ENCODE measurements around the gene TRIM16.
"Not testable (repeated sequence)": the region's sequence is repeated elsewhere in the genome, so short reads cannot be mapped to it uniquely, and the experiment has no call there.

TRIM16 gene

DNA sequence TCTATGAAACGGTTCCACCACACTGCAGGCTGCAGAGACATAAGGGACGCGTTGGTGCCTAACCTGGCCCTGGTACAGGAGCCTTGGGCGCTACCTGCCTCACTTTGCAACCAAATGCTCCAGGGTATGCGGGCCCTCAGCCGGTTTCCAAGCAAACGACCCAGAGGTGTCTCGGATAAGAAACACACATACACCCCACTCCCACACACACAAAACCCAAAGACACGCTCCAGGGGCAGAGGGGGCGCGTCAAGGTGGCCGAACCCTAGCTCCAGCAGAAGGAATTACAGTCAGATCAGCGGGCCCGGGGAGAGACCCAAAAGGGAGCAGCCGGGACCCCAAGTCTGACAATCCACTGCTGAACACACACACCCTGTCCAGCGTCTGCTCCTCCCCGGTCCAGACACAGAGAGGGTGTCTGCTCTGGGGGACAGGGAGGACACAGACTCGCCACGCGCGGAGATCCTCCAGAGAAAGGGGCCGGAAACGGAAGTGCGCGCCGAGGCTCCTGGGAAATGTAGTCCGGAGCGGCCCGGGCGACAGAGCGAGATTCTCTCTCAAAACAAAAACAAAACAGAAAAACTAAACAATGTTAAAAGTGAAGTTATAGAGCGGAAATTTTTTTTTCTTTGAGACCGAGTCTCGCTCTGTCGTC, at the start of gene TRIM16:
TRIM16 (minus strand) TSS at position 488 of the 655 bp plus-strand sequence. CDS start 32,702 bp downstream, outside the sequence.
- TF ChIP-seq, protein P1, sequence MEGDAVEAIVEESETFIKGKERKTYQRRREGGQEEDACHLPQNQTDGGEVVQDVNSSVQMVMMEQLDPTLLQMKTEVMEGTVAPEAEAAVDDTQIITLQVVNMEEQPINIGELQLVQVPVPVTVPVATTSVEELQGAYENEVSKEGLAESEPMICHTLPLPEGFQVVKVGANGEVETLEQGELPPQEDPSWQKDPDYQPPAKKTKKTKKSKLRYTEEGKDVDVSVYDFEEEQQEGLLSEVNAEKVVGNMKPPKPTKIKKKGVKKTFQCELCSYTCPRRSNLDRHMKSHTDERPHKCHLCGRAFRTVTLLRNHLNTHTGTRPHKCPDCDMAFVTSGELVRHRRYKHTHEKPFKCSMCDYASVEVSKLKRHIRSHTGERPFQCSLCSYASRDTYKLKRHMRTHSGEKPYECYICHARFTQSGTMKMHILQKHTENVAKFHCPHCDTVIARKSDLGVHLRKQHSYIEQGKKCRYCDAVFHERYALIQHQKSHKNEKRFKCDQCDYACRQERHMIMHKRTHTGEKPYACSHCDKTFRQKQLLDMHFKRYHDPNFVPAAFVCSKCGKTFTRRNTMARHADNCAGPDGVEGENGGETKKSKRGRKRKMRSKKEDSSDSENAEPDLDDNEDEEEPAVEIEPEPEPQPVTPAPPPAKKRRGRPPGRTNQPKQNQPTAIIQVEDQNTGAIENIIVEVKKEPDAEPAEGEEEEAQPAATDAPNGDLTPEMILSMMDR (IDR thresholded peaks at IDR 0.05; ENCODE audit: insufficient read depth, low read length, poor library complexity, severe bottlenecking): peak; percentile 9
- peak within 1 kb of the TSS; percentile 68 for H3K4me3 ChIP-seq (replicated peaks; ENCODE audit: low read depth, low read length)
- H3K27me3 ChIP-seq (replicated peaks; ENCODE audit: control insufficient read depth, insufficient read depth, low read length); H3K36me3 ChIP-seq (ENCODE audit: control insufficient read depth, insufficient read depth, low read length): not testable (repeated sequence)
- peak; percentile 65 for DNase-seq (ENCODE audit: extremely low read depth, insufficient read length)

DNA sequence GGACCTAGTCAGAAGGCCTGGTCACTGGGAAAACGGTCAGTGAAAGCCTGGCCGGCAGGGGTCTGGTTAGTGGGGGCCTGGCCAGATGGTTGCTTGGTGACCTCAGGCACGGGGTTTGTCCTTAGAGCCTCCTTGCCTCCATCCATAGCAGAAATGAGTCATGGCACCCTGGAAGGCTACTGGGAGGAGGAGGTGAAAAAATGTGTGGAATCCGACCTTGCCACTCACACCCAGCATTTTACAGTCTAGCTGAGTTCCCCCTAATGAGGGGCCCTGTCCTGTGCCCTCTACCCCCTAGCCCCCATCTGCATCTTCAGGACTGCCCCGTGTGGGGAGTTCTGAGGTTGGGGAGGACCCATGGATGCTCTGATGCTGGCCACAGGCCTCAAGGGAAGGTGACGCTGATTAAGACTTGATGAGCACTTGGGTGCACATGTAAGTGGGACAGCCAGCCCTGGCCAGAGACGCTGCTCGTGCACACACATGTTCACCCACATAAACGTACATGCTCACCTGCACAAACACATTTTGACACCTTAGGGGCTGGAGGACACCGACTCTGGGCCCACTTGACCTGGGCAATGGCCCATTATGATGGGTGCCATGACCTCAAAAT, 49.2 kb upstream of the TRIM16 start:
- not testable (repeated sequence) for DNase-seq (ENCODE audit: extremely low read depth, insufficient read length); H3K36me3 ChIP-seq (ENCODE audit: control insufficient read depth, insufficient read depth, low read length); H3K27me3 ChIP-seq (replicated peaks; ENCODE audit: control insufficient read depth, insufficient read depth, low read length); H3K4me3 ChIP-seq (replicated peaks; ENCODE audit: low read depth, low read length)

DNA sequence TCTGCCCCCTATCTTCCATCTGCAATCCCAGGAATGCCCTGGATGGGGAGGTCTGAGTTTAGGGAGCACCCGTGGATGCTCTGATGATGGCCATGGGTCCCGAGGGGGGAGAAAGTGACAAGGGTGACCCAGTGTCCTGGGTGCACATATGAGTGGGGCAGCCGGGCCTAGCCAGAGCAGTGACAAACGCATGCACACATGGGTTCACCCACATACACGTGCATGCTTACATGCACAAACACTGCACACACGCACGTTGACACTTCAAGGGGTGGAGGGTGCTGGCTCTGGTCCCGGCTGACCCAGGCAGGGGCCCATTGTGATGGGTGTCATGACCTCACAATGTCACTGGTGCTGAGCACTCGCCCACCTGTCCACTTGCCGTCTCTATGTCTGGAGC, 47.8 kb upstream of the TRIM16 start, which contains the start of gene TBC1D26:
TBC1D26 (plus strand) TSS at position 384 of the 400 bp plus-strand sequence. CDS start 3,066 bp downstream, outside the sequence.
- DNase-seq (ENCODE audit: extremely low read depth, insufficient read length); H3K4me3 ChIP-seq (replicated peaks; ENCODE audit: low read depth, low read length); H3K27me3 ChIP-seq (replicated peaks; ENCODE audit: control insufficient read depth, insufficient read depth, low read length); H3K36me3 ChIP-seq (ENCODE audit: control insufficient read depth, insufficient read depth, low read length): not testable (repeated sequence)

DNA sequence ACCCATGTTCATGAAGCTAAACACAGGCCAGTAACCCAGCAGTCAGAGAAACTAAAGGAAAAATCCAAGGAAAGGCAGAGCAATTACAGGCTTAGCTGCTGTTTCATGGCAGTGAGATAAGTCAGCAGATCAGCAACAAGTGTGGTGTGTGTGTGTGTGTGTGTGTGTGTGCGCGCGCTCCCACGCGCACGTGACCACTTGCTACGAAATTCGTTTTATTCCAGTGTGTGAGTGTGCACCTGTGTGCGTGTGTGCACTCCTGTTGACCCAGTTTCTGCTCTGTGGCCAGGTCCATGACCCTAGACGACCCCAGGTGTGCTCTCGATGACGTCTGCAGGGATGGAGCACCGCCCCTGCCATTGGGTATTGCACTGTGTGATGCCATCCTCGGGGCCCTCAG, 46.4 kb upstream of the TRIM16 start:
- H3K36me3 ChIP-seq (ENCODE audit: control insufficient read depth, insufficient read depth, low read length); H3K4me3 ChIP-seq (replicated peaks; ENCODE audit: low read depth, low read length); H3K27me3 ChIP-seq (replicated peaks; ENCODE audit: control insufficient read depth, insufficient read depth, low read length); DNase-seq (ENCODE audit: extremely low read depth, insufficient read length): not testable (repeated sequence)

DNA sequence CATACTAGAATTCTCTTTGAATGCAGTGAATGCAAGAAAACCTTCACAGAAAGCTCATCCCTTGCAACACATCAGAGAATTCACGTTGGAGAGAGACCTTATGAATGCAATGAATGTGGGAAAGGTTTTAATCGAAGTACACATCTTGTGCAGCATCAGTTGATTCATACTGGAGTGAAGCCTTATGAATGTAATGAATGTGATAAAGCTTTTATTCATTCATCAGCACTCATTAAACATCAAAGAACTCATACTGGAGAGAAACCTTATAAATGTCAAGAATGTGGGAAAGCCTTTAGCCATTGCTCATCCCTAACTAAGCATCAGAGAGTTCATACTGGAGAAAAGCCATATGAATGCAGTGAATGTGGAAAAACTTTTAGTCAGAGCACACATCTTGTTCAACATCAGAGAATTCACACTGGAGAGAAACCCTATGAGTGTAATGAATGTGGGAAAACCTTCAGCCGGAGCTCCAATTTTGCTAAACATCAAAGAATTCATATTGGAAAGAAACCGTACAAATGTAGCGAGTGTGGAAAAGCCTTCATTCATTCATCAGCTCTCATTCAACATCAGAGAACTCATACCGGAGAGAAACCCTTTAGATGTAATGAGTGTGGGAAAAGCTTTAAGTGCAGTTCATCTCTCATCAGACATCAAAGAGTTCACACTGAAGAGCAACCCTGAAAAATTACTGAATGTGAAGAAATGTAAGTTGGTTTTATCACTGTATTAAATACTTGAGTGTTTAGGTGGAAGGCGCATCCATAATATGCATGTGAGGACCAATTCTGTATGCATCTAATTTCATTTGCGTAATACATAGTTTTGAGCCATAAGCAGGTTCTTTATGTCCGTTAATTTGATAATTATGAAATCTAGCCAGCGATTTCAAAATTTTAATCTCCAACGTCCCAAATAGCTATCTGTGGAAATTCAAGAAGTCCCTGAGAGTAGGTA, 32.8 kb upstream of the TRIM16 start:
- not testable (repeated sequence) for DNase-seq (ENCODE audit: extremely low read depth, insufficient read length); H3K27me3 ChIP-seq (replicated peaks; ENCODE audit: control insufficient read depth, insufficient read depth, low read length); H3K36me3 ChIP-seq (ENCODE audit: control insufficient read depth, insufficient read depth, low read length); H3K4me3 ChIP-seq (replicated peaks; ENCODE audit: low read depth, low read length)

DNA sequence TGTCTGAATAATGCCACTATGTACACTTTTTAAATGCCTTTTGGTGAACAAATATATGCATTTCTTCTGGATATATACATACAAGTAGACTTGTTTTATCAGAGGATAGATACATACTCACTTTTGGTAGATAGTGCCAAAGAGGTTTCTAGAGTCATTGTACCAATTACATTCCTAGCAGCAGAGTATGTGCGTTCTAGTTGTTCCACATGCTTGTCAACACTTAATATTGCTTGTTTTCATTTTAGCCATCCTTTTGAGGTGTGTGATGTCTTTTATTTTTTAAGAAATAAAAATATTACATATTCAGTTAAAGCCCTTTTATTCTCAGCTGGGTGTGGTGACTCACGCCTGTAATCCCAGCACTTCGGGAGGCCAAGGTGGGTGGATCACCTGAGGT, 24.8 kb upstream of the TRIM16 start:
- H3K4me3 ChIP-seq (replicated peaks; ENCODE audit: low read depth, low read length); H3K36me3 ChIP-seq (ENCODE audit: control insufficient read depth, insufficient read depth, low read length); DNase-seq (ENCODE audit: extremely low read depth, insufficient read length); H3K27me3 ChIP-seq (replicated peaks; ENCODE audit: control insufficient read depth, insufficient read depth, low read length): not testable (repeated sequence)

DNA sequence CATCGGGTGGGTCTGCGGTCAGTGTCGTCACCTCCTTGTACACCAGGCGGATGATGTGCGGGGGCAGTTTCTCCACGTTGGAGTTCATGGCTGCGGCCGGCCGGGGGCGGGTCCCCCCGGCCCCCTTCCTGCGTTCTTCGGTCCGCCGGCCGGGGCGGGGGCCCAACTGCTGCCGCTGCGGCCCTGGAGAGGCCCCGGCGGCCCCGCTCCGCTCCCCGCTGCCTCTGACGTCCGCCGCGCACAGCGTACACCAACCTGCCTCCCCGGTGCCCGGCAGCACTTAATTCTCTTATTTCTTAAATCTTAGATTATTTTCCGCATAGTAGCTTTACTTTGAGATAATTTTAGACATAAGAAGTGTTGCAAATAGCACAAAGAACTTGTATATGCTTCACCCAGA, 20.7 kb upstream of the TRIM16 start:
- H3K36me3 ChIP-seq (ENCODE audit: control insufficient read depth, insufficient read depth, low read length); H3K27me3 ChIP-seq (replicated peaks; ENCODE audit: control insufficient read depth, insufficient read depth, low read length); DNase-seq (ENCODE audit: extremely low read depth, insufficient read length); H3K4me3 ChIP-seq (replicated peaks; ENCODE audit: low read depth, low read length): not testable (repeated sequence)

DNA sequence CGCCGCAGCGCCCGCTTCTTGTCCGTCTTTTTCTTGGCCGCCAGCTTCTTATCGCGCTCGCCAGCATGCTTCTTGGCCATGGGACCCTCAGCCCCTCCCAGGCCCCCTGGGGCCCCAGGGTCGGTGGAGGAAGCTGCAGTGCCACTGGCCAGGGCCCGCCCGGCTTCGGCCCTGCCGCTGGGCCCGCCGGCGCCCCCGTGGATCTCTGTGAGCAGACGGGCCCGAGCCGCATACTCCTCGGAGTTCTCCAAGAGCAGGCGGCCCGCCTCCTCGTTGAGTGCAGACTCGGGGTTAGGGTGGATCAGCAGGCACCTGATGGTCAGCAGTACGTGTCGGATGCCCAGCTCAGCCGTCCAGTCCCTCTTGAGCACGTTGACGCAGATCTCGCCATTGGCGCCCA, 20.1 kb upstream of the TRIM16 start:
- not testable (repeated sequence) for H3K36me3 ChIP-seq (ENCODE audit: control insufficient read depth, insufficient read depth, low read length); H3K4me3 ChIP-seq (replicated peaks; ENCODE audit: low read depth, low read length); DNase-seq (ENCODE audit: extremely low read depth, insufficient read length); H3K27me3 ChIP-seq (replicated peaks; ENCODE audit: control insufficient read depth, insufficient read depth, low read length)

DNA sequence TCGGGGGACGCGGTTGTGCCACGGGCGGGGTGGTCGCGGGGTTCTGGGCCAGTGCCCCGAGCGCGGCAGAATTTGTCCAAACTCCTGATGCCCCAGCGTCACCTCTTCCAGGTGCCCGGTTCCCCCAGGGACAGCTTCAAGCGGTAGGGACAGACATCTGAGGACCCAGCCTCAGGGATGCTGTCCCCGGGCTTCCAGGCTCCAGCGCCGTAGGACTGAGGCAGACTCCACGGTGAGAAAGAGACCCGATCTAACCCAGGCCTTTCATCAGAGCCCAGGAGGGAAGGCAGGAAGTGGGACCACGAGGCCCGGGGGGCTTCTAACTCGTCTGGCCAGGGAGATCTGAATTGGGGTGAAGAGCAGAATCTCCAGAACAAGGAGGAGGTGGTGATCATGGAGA, 15.8 kb upstream of the TRIM16 start:
- H3K4me3 ChIP-seq (replicated peaks; ENCODE audit: low read depth, low read length): peak overlapping the region; percentile 61
- not testable (repeated sequence) for DNase-seq (ENCODE audit: extremely low read depth, insufficient read length); H3K36me3 ChIP-seq (ENCODE audit: control insufficient read depth, insufficient read depth, low read length); H3K27me3 ChIP-seq (replicated peaks; ENCODE audit: control insufficient read depth, insufficient read depth, low read length)

DNA sequence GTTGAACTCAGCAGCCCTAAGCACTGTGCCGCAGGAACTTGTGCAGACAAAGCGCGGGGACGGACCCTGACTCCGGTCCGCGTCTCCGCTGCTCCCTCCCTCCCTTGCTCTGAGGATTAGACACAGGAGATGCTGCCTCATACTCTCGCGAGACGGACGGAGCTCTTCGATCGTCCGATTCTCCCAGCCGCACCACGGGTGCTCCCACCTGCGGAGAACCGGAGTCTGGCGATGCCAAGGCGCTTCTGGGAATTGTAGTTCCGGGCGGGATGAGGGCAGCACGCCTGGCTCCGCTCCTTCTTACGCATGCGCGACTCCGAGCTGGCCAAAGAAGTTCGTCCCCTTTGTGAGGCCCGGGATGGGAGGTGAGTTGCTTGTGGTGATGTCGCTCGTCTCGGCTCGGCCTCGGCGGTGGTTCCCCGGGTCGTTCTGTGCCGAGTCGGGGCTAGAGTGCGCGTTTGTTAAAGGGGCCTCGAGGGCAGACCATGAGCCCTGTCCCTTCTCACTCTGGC, 15.4 kb upstream of the TRIM16 start, which contains the start of gene ZNF286A:
ZNF286A (plus strand) TSS at position 340 of the 512 bp plus-strand sequence. CDS start 578 bp downstream, outside the sequence.
- peak within 1 kb of the TSS; percentile 61 for H3K4me3 ChIP-seq (replicated peaks; ENCODE audit: low read depth, low read length)
- H3K27me3 ChIP-seq (replicated peaks; ENCODE audit: control insufficient read depth, insufficient read depth, low read length); H3K36me3 ChIP-seq (ENCODE audit: control insufficient read depth, insufficient read depth, low read length): not testable (repeated sequence)
- peak; percentile 93 for DNase-seq (ENCODE audit: extremely low read depth, insufficient read length)

DNA sequence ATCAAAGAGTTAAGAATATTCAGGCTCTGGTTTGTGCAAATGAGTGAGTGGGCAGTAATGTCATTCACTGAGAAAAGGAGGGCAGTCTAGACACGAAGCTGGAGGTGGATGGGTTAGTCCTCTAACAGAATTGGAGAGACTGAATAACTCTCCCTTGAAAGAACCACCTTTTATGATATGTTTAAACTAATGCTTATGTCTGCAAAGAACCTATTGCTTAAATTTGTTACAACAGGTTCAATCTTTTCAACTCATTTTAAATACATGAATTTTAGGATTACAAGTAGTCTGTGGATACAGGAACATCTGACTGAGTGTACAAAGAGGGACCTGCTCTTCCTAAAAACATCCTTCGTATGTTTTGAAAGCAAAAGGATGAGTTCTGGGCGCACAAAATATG, 14.9 kb upstream of the TRIM16 start:
- H3K27me3 ChIP-seq (replicated peaks; ENCODE audit: control insufficient read depth, insufficient read depth, low read length); H3K36me3 ChIP-seq (ENCODE audit: control insufficient read depth, insufficient read depth, low read length); DNase-seq (ENCODE audit: extremely low read depth, insufficient read length): not testable (repeated sequence)
- peak overlapping the region; percentile 61 for H3K4me3 ChIP-seq (replicated peaks; ENCODE audit: low read depth, low read length)

DNA sequence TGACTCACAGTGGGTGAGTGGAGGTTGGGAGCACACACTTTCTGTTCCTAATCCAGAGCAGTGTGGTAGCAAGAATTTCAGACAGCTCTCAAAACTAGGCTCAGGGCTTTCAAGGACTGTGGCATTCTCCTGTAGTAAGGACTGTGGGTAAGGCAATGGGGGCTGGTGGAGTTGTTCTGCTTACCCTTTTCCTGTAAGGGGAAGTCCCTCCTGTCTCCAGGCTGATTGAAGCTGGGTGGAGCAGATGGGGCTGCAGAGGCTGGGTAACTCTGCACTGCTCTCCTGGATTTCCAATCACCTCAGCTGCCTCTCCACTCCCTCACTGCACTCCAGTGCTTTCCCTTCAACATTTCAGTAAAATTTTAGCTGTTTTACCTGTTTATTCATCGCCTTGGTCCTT, 3.4 kb upstream of the TRIM16 start:
- not testable (repeated sequence) for DNase-seq (ENCODE audit: extremely low read depth, insufficient read length); H3K36me3 ChIP-seq (ENCODE audit: control insufficient read depth, insufficient read depth, low read length); H3K27me3 ChIP-seq (replicated peaks; ENCODE audit: control insufficient read depth, insufficient read depth, low read length); H3K4me3 ChIP-seq (replicated peaks; ENCODE audit: low read depth, low read length)

All from GM06990 (cell line).